ENCODE data around the gene TRAPPC2.

Gene TRAPPC2

GRCh38 chrX:13734278-13735172, at the start of gene TRAPPC2, which contains the start of gene OFD1:
Gene TRAPPC2 (minus strand): TSS chrX:13734620. CDS start chrX:13719963, 14,657 bp downstream.
Gene OFD1 (plus strand): TSS chrX:13734748. CDS start chrX:13735072, 324 bp downstream.
- peak in 55 of 56 donors; percentile 29 to 92 (median 77) for DNase-seq

DNA sequence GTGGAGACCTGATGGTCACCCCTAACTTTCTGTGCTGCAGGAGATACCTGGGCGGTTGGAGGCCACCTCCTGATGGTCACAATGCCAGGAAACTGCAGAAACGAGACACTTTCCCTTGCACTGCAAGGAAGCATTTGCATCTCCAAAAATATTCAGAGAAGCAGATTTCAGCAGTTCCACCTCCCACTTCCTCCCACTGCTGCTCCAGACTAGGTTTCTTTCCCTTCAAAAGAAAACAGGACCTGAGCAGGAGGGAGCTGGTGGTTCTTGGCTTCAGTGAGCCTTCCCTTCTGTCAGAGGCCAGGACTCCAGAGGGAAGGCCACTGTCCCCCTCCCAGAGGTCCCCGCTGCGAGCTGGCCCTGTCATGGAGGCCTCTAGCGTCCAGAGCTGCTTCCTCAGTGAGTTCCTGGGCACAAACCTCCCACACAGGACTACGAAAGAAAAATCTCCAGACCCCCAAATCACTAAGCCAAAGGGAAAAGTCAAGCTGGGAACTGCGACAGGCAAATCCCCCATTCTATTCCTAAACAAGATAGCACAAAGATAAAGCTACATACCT, 46.5 kb upstream of the TRAPPC2 start:
- peak in 1 of 56 donors; percentile 11 for DNase-seq

- no peak for DNase-seq
These were observed 44.5 kb upstream of the TRAPPC2 start for GRCh38 chrX:13778916-13779315.

DNA sequence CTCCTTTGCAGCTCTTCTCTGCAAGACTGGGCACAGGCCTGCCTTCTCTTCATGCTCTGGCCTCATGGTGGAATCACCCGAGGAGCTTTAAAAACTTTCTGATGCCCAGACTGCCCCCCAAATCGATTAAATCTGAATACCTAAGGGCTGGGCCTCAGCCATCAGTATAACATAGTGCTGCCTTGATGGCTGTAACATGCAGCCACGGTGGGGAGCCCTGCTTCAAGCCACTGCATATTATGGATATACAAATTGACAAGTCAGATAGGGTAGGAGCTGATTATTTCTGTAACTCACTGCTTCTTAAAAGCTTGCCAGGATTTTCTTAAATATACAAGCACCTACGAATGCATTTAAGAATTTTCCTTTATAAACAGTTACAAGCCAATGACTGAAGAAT, 42.0 kb upstream of the TRAPPC2 start:
- no peak for DNase-seq

- DNase-seq = no peak
These were observed 41.4 kb upstream of the TRAPPC2 start for GRCh38 chrX:13775837-13776236.

DNA sequence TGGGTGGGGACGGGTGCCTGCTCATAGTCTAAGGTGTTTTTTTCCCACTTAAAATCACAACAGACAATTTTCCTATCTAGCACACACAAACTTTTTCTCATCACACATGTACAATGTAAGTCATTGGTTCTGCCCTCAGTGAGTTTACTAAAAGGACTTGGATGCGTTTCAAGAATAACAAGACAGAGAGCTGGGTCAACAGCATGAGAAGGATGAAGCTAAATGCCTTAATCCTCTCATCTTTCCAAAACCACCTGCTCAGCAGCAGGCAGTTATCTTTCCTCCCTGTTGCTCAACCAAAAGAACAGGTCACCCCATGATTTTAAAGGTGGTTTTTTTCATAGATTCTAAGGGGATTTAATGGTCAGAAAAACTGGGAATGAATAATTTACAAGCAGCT, 40.3 kb upstream of the TRAPPC2 start:
- DNase-seq = no peak

- no peak for DNase-seq
These were observed 35.7 kb upstream of the TRAPPC2 start for GRCh38 chrX:13770013-13770535.

GRCh38 chrX:13768939-13769338, 34.5 kb upstream of the TRAPPC2 start:
- no peak for DNase-seq

DNA sequence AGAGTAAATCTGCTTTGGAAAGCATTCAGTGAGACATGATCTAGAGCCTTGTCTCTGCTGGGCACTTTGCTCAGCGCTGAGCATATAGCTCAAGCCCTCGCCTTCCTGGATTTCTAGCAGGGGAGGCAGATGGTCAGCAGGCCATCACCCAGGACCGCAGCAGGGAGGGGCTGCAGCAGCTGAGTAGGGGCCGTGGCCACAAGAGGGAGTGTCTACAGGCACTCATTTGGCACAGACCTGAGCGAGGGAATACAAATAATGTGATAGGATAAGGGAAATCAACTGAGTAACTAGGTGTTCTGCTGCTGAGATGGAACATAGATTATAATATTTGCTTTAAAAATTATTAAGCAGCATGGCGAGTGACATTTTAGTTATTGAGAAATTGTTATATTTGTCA, 30.3 kb upstream of the TRAPPC2 start:
- peak in 30 of 56 donors; percentile 2 to 59 (median 10) for DNase-seq

DNA sequence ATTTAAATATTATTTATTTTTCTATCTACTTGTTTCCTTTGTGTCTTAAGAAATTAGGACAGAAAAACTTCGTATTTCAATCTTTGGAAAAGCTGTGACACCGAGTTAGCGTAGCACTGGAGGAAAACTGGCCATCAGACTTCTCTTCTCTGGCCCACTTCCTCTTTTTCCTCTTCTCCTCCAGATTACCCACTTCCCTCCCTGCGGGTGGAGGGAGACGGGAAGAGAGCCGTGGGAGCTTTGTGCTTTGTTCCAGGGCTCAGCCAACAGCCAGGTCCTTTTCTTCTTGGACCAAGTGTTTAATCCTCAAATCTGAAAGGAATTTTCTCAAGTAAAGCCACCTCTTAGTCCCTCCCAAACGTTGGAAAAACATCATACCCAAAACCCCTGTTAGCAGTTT, 29.9 kb upstream of the TRAPPC2 start:
- peak in 7 of 56 donors; percentile 3 to 20 (median 5) for DNase-seq

GRCh38 chrX:13763489-13763888, 29.1 kb upstream of the TRAPPC2 start:
- peak in 40 of 56 donors; percentile 1 to 62 (median 22) for DNase-seq

GRCh38 chrX:13761606-13762414, 27.4 kb upstream of the TRAPPC2 start:
- no peak for DNase-seq

DNA sequence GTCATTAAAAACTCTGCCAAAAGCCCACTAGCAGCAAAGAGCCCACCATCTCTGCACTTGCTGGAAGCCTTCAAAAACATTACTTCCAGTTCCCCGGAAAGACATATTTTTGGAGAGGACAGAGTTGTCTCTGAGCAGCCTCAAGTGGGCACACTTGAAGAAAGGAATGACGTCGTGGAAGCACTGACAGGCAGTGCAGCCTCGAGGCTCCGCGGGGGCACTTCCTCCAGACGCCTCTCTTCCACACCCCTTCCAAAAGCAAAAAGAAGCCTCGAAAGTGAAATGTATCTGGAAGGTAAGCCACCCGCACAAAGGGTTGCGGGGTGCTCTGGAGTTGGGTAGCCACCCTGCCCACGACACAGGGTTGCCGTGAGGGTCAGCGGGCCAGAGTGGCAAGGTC, 26.0 kb upstream of the TRAPPC2 start:
- peak in 3 of 56 donors; percentile 2 to 16 (median 5) for DNase-seq

DNA sequence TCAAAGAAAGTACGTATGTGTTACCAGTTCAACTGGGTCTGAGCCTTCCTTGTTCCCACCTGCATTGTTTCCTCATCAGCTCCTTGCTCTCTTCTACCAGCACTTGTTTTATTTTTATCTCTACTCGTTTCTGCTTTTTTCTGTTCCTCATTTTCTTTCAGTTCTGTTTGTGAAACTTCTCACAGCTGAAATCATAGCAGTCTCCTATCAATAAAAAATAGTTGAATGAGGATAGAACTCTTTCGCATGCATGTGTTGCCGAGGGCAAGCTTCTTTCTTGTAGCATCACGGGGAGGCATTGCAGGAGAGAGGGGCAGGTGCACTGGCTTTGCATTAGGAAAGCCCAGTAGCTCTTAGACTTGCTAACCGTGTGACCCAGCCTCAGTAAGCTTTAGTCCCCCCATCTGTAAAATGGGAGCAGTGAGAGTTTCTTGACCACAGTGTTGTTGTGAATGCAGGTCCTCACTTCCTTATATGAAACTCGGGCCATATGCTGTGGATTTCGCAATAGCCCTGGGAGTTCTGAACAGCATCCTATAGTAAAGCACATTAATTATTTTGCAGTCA, 24.8 kb upstream of the TRAPPC2 start:
- DNase-seq = no peak

DNA sequence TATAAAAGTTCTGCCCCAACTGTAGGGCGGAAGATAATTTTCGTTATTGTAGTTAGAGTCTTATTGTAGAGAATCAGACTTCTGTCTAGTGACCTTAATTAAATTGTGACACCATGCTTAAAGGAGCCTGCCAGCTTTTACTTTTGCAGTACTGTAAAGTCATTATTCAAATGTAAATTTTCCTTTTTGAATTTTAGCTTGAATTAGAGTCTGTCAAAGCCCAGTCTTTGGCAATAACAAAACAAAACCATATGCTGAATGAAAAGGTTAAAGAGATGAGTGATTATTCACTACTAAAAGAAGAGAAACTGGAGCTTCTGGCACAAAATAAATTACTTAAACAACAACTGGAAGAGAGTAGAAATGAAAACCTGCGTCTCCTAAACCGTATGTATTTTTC, 22.0 kb upstream of the TRAPPC2 start:
- no peak for DNase-seq

DNA sequence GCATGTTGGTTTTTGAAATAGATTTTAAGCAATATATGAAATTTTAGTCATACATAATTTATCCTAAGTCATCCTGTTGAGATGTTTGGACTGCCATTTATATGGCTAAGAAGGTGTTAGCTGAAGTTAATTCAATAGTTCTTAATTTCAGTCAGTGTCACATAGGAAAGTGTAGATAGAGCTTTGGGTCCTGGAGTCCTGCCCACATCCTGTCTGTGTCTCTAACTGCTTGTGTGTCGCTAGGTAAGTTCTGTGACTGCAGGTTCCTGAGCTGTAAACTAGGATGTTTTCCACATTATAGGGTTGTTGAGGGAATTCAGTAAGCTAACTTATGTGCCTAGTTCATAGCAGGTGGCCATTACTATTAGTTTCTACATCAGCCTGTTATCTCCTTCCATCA, 20.8 kb upstream of the TRAPPC2 start:
- no peak for DNase-seq

- DNase-seq = no peak
These were observed 20.3 kb upstream of the TRAPPC2 start for GRCh38 chrX:13754765-13755164.

- no peak for DNase-seq
These were observed 18.2 kb upstream of the TRAPPC2 start for GRCh38 chrX:13752646-13753045.

DNA sequence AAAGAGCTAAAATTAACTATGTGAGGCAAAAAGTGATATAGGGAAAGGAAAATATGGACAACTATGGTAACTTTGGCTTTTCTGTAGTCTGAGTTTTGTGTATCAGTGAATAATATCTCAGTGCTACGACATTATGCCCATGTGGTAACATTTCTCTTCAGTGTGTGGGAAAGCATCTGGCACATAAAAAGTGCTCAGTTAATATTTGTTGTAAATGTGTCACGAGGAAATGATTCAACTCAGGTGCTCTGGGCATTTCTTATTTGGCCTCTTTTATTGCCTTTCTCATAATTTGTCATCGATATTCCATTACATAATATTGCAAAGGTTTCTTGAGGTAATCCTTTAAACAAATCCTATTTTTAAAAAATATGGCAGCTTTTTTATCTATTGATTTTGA, 17.7 kb upstream of the TRAPPC2 start:
- DNase-seq = no peak

DNA sequence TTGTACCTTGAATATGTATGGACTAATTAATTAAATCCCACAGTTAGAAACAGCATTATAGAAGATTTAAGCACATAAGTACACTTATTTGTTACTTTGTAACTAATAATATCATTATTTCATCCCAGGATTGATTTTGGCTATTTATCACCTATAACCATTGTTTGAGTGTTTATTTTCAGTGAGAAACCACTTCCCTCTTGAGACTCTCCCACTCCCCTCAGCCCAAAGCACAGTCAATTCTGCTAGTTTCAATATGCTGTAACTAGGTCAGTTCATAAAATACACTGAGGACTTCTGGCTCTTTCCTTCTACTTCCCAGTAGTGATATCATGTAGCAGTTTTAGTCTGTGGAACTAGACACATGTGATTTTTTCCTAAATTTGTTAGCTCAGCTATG, 16.4 kb upstream of the TRAPPC2 start:
- no peak for DNase-seq

DNA sequence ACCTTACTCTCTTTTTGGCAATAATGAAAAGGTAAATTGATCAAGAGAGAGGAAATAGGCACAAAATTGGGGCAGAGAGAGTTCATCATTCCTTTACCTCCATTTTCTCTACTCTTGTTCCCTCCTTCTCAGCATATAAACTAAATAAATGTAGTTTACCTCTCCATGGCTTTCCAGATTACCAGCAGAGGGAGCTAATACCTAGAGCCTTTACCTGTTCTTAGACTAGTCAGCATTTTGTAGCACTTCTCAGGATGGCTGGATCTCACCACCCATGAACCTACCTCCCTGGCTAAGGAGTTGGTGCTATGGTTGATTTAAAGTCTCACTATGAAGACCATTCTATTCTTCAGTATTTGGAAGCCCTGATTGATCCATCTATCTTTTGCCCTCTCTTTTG, 15.8 kb upstream of the TRAPPC2 start:
- no peak for DNase-seq
